Measurements from ENCODE around the gene VOPP1.

VOPP1 gene

GRCh38 chr7:55555160-55555559 is 17.1 kb downstream of the VOPP1 start:
- no peak for DNase-seq (ENCODE audit: low read depth in 2 of 2)

GRCh38 chr7:55554038-55554437 is 18.3 kb downstream of the VOPP1 start:
- DNase-seq (ENCODE audit: low read depth in 2 of 2), result no peak

- DNase-seq (ENCODE audit: low read depth in 2 of 2), result no peak
Observed at GRCh38 chr7:55553024-55553345, 19.3 kb downstream of the VOPP1 start.

- no peak for DNase-seq (ENCODE audit: low read depth in 2 of 2)
Observed at GRCh38 chr7:55552320-55553023, 19.8 kb downstream of the VOPP1 start.

GRCh38 chr7:55550841-55551537 is 21.3 kb downstream of the VOPP1 start:
- DNase-seq (ENCODE audit: low read depth in 2 of 2), result no peak

- DNase-seq (ENCODE audit: low read depth in 2 of 2), result no peak
Observed at GRCh38 chr7:55550010-55550663, 22.2 kb downstream of the VOPP1 start.

- no peak for DNase-seq (ENCODE audit: low read depth in 2 of 2)
Observed at GRCh38 chr7:55549457-55549856, 22.8 kb downstream of the VOPP1 start.

- no peak for DNase-seq (ENCODE audit: low read depth in 2 of 2)
Observed at GRCh38 chr7:55548295-55548731, 24.0 kb downstream of the VOPP1 start.

- DNase-seq (ENCODE audit: low read depth in 2 of 2), result no peak
Observed at GRCh38 chr7:55546814-55547213, 25.5 kb downstream of the VOPP1 start.

GRCh38 chr7:55545496-55545895 is 26.8 kb downstream of the VOPP1 start:
- DNase-seq (ENCODE audit: low read depth in 2 of 2), result no peak

GRCh38 chr7:55540226-55540858 is 32.0 kb downstream of the VOPP1 start:
- DNase-seq (ENCODE audit: low read depth in 2 of 2), result no peak

GRCh38 chr7:55539380-55539779 is 32.9 kb downstream of the VOPP1 start:
- no peak for DNase-seq (ENCODE audit: low read depth in 2 of 2)

- no peak for DNase-seq (ENCODE audit: low read depth in 2 of 2)
Observed at GRCh38 chr7:55538538-55538937, 33.8 kb downstream of the VOPP1 start.

- DNase-seq (ENCODE audit: low read depth in 2 of 2), result no peak
Observed at GRCh38 chr7:55537458-55537990, 34.8 kb downstream of the VOPP1 start.

GRCh38 chr7:55536619-55537457 is 35.5 kb downstream of the VOPP1 start:
- DNase-seq (ENCODE audit: low read depth in 2 of 2), result no peak

GRCh38 chr7:55535617-55536016 is 36.7 kb downstream of the VOPP1 start:
- DNase-seq (ENCODE audit: low read depth in 2 of 2), result no peak

GRCh38 chr7:55534916-55535590 is 37.2 kb downstream of the VOPP1 start:
- no peak for DNase-seq (ENCODE audit: low read depth in 2 of 2)

GRCh38 chr7:55534262-55534915 is 37.9 kb downstream of the VOPP1 start:
- peak in 1 of 2 donors; percentile 17 for DNase-seq (ENCODE audit: low read depth in 2 of 2)

- no peak for DNase-seq (ENCODE audit: low read depth in 2 of 2)
Observed at GRCh38 chr7:55533729-55534080, 38.6 kb downstream of the VOPP1 start.

GRCh38 chr7:55533050-55533728 is 39.1 kb downstream of the VOPP1 start:
- peak; percentile 36 to 42 for DNase-seq (ENCODE audit: low read depth in 2 of 2)

All from stimulated activated CD8-positive, alpha-beta memory T cell treated with anti-CD3 and anti-CD28 coated beads, Interleukin-7, amount 100 ng/mL, for 1 hour (primary cell).